Measurements from ENCODE around the gene ULK4.

DNA sequence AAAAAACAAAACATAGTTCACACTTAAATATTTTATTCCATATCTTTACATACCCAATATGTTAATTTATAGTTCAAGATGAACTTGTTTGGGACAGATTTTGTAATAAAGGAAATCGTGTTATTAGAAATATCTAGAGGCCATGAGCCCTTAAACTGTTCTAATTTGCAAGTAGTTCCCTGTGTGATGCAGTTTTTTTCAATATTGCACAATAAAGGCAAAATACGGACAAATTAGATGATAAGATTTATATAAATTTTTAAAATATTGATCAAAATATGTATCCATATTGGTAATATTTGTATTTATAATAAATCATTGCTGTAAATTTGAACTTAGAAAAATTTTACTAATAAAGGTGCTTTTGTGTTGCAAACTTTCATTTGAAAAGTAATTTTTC, 738.8 kb downstream of the ULK4 start:
- TF ChIP-seq, protein P1, sequence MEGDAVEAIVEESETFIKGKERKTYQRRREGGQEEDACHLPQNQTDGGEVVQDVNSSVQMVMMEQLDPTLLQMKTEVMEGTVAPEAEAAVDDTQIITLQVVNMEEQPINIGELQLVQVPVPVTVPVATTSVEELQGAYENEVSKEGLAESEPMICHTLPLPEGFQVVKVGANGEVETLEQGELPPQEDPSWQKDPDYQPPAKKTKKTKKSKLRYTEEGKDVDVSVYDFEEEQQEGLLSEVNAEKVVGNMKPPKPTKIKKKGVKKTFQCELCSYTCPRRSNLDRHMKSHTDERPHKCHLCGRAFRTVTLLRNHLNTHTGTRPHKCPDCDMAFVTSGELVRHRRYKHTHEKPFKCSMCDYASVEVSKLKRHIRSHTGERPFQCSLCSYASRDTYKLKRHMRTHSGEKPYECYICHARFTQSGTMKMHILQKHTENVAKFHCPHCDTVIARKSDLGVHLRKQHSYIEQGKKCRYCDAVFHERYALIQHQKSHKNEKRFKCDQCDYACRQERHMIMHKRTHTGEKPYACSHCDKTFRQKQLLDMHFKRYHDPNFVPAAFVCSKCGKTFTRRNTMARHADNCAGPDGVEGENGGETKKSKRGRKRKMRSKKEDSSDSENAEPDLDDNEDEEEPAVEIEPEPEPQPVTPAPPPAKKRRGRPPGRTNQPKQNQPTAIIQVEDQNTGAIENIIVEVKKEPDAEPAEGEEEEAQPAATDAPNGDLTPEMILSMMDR (IDR thresholded peaks at IDR 0.05) = no peak
- no peak for TF ChIP-seq POLR2A (IDR thresholded peaks at IDR 0.05)
